ENCODE measurements around the gene DENND1A.

- no peak for TF ChIP-seq CTCF (IDR thresholded peaks at IDR 0.05)
- no peak for TF ChIP-seq POLR2A (IDR thresholded peaks at IDR 0.05)
Observed at GRCh38 chr9:123710299-123710698, 219.6 kb downstream of the DENND1A start.

All from right lobe of liver (tissue), 4 donors.